Mesangial cell (primary cell): ENCODE results near the gene IL25. TPM values are rescaled to one million over a fixed set of nuclear protein-coding genes. Genes with fewer than 3 reads are reported as not detected.

Experiments used
- total RNA-seq: library from RNA; depleted of rRNA; stranded (reverse); fragments of >200 nt; gene quantifications from 2 replicates; pipeline ENCODE4 v1.2.3, GENCODE V29; 2015

Gene IL25
- total RNA-seq: not detected in 2 replicates

DNA sequence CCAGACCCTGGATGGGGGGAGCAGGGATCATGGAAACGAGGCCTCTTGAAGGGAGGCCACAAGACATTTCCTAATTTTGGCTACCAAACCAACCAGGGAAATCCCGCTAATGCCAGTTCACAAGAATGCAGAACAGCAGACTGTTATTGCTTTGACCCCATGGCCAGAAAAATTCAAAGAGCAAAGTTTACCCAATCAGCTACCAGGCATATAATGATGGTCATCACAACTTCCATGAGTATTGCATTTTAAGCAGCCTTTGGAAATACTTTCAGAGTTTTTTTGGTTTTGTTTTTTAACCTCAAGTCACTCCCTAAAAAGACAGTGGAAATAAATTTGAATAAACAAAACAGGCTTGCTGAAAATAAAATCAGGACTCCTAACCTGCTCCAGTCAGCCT lies at the start of gene IL25:
Gene IL25, plus strand, starts transcription at position 301 of the 400 bp plus-strand sequence.

GRCh38 chr14:23352506-23353432 lies 19.8 kb upstream of the IL25 start, which contains the start of gene SLC22A17:
Gene SLC22A17 (minus strand): TSS chr14:23352887.

DNA sequence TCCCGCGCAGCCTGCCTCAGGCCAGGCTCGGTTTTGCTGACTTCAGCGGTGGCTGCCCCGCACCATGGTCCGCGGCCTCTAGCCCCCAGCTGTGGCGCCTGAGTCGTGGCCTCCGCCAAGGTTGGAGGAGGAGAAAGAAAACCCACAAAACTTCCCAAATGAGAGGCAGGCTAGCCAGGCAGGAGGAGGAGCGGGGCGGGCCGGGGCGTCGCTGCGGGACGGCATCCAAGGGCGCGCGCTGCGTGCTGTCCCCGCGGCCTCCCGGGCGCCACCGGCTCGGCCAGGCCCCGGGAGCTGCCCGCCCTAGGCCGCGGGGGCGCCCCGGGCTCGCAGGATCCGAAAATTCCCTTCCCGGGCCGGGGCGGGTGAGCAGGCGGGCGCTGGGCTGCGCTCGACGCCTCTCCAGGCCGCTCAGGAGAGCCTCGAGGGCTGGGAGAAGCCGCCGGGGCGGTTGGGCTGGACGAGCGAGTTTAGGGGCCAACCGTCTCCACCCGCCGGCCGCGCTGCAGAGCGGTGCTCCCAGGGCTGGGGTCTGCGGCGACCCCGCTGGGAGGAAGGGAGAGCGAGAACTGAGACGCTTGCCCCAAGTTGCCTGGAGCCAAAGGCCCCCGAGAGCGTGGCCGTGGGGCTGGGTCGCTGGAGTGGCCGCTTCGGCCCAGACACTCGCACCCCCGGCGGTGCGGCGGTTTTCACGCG lies 7.4 kb upstream of the IL25 start, which contains the start of gene EFS:
Gene EFS, minus strand, starts transcription at position 137 of the 696 bp plus-strand sequence. CDS start 147 bp downstream, outside the sequence.

DNA sequence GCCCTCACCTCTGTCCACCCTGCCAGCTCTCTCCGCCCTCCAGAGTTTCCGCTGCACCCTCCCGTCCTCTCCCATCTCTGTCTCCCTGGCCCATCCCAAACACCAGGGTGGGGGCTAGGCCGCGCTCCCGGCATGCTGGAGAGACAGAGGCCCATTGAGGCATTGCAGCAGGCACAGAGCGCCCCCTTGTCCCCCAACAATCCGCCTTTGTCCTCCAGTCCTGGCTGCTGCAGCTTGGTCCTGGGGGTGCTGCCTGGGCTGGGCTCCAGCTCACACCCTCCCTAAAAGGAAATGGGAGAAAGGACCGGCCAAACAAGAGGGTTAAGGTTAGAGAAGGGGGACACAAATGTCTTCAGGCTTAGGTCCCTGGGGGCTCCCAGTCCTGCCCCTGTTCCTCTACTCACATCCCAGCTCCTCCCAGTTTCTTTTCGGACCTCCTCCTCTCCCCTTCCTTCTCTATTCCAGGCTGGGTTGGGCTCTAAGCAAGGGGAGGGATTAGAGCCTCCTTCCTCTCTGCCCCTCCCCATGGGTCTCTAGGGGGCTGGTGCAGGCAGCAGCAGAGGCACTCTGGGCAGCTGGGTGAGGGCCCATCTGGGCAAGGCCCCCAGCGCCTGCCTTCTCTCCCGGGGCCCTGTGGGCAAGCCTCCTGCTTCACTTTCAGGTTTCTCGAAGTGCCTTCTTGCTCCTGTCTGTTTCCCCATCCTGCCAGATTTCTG lies 4.0 kb downstream of the IL25 start, which contains the start of gene CMTM5:
Gene CMTM5, plus strand, starts transcription at position 565 of the 716 bp plus-strand sequence. CDS start 206 bp downstream, outside the sequence.

GRCh38 chr14:23407516-23408306 lies 35.1 kb downstream of the IL25 start, which contains the start of gene MYH6:
Gene MYH6 (minus strand): TSS chr14:23408273. CDS start chr14:23407223, 1,050 bp downstream.

Other genes starting within 250 kb of the IL25 start
- 0.98 and 7.2 TPM in 2 replicates for gene SLC7A8, start 189.1 kb upstream of the IL25 start, total RNA-seq
- not detected in 2 replicates for gene RNF212B, start 134.9 kb upstream of the IL25 start, total RNA-seq
- 9.1 and 11.1 TPM in 2 replicates for gene HOMEZ, start 86.7 kb upstream of the IL25 start, total RNA-seq
- gene PPP1R3E, start 70.0 kb upstream of the IL25 start, total RNA-seq: 0.98 and 3.2 TPM in 2 replicates
- gene BCL2L2, start 66.0 kb upstream of the IL25 start, total RNA-seq: 13.5 and 15.5 TPM in 2 replicates
- 58.4 and 59.0 TPM in 2 replicates for gene PABPN1, start 51.4 kb upstream of the IL25 start, total RNA-seq
- 16.9 and 34.9 TPM in 2 replicates for gene SLC22A17, start 19.9 kb upstream of the IL25 start, total RNA-seq
- 10.4 and 14.7 TPM in 2 replicates for gene EFS, start 7.6 kb upstream of the IL25 start, total RNA-seq
- gene CMTM5, start 4.2 kb downstream of the IL25 start, total RNA-seq: 0.25 TPM in 1 of 2 replicates, not detected in the other
- gene MYH6, start 35.5 kb downstream of the IL25 start, total RNA-seq: not detected in 2 replicates
- gene MYH7, start 62.9 kb downstream of the IL25 start, total RNA-seq: not detected in 2 replicates
- 32.5 and 46.3 TPM in 2 replicates for gene NGDN, start 96.9 kb downstream of the IL25 start, total RNA-seq
- gene ZFHX2, start 179.0 kb downstream of the IL25 start, total RNA-seq: 0.49 and 1.6 TPM in 2 replicates
- 8.4 and 9.8 TPM in 2 replicates for gene THTPA, start 183.5 kb downstream of the IL25 start, total RNA-seq
- gene AP1G2, start 195.0 kb downstream of the IL25 start, total RNA-seq: 61.3 and 101 TPM in 2 replicates
- not detected in 2 replicates for gene JPH4, start 206.0 kb downstream of the IL25 start, total RNA-seq